Cardiac muscle cell (in vitro differentiated cells and primary cell): Measurements from ENCODE around the gene NHLRC4. TPM values are rescaled to one million over a fixed set of nuclear protein-coding genes. Genes with fewer than 3 reads are reported as not detected.

Experiments used
- DNase-seq, 2 donors: peaks; one replicate each; pipeline versions ENCODE4 v3.0.0 to v3.0.0-alpha.2; 2010 to 2017; ENCODE audit warnings: low read depth in 1 of 2, low spot score in 1 of 2
- H3K27ac ChIP-seq: fragments of 200-600 bp; sonication (generic); 2 replicates; pipeline ENCODE4 v1.5.1; 2016
- H3K27me3 ChIP-seq: fragments of 200-600 bp; sonication (generic); 2 replicates; pipeline ENCODE4 v1.6.0; 2016; ENCODE audit warnings: control low read depth
- H3K36me3 ChIP-seq: fragments of 200-600 bp; sonication (generic); 2 replicates; pipeline ENCODE4 v1.5.1; 2016; ENCODE audit warnings: control low read depth
- H3K4me1 ChIP-seq: fragments of 200-600 bp; sonication (generic); 2 replicates; pipeline ENCODE4 v1.8.1; 2017; ENCODE audit warnings: low read depth, mild to moderate bottlenecking, mixed run types
- H3K4me3 ChIP-seq: fragments of 200-600 bp; sonication (generic); 2 replicates; pipeline ENCODE4 v1.5.1; 2016; ENCODE audit warnings: mild to moderate bottlenecking
- H3K9me3 ChIP-seq: fragments of 200-600 bp; sonication (generic); 2 replicates; pipeline ENCODE4 v1.5.1; 2017; ENCODE audit warnings: low read depth, mild to moderate bottlenecking, control low read depth
- polyA plus RNA-seq: library from polyadenylated mRNA; unstranded; fragments of >200 nt; fragmentation: Nextera tagmentation; extraction: Ambion mirVana; gene quantifications from 2 replicates; pipeline ENCODE4 v1.2.1, GENCODE V29; 2016
- total RNA-seq: library from RNA; depleted of rRNA; stranded (reverse); fragments of >200 nt; gene quantifications from 2 replicates; pipeline ENCODE4 v1.2.3, GENCODE V29; 2016
- TF ChIP-seq, protein P1 (sequence below): IDR thresholded peaks from 2 replicates; pipeline ENCODE4 v1.5.1; 2012; ENCODE audit warnings: low read depth, mild to moderate bottlenecking, low read length

The NHLRC4 gene, protein sequence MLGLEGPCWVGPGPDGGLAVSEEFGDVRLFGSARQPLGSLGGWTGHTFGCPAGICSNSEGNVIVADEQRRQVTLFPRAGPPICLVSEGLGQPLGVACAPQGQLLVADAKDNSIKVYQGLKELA
- total RNA-seq (3.6 and 3.9 TPM in 2 replicates), polyA plus RNA-seq (2.2 and 2.6 TPM in 2 replicates)

DNA sequence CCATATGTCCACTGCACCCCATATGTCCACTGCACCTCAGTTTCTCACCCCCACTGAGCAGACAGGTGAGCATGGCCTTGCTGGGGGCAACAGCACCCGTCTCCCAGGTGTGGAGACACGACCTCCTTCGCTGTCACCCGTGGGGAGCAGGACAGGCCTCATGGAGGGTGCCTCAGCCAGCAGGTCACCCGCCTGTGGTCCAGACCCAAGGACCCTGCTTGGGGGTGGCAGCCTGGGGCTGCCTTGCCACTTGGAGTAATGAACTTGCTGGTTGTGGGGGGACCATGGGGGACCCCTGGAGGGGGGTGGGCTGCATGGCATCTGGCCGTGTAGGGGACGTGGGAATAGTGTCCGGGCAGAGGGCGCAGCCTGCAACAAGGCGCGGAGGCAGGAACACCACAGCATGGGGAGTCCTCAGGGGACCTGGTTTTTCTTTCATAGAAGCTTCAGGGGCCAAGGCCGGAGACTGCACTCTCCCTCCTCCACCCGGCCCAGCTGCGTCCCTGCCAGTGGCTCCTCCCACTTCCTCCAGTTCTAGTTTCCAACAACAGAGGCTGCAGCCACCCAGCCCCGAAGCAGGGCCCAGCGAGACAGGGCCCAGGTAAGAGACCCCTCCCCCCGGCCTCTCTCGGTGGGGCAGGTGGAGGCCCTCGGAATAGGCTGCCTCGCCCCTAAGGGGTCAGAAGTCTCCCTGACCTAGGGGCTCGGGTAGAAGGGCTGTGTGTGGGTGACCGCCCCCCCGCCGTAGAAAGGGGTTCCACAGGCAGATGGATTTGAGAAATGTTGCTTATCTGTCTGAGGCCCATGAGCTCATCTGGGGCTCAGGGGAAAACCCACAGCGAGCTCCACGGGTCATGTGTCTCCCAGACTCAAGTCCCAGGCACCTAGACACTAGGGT, at the start of gene NHLRC4:
NHLRC4 (plus strand) TSS at position 531 of the 898 bp plus-strand sequence. CDS start 1,043 bp downstream, outside the sequence.
- TF ChIP-seq, protein P1, sequence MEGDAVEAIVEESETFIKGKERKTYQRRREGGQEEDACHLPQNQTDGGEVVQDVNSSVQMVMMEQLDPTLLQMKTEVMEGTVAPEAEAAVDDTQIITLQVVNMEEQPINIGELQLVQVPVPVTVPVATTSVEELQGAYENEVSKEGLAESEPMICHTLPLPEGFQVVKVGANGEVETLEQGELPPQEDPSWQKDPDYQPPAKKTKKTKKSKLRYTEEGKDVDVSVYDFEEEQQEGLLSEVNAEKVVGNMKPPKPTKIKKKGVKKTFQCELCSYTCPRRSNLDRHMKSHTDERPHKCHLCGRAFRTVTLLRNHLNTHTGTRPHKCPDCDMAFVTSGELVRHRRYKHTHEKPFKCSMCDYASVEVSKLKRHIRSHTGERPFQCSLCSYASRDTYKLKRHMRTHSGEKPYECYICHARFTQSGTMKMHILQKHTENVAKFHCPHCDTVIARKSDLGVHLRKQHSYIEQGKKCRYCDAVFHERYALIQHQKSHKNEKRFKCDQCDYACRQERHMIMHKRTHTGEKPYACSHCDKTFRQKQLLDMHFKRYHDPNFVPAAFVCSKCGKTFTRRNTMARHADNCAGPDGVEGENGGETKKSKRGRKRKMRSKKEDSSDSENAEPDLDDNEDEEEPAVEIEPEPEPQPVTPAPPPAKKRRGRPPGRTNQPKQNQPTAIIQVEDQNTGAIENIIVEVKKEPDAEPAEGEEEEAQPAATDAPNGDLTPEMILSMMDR, result no peak
- peak; percentile 70 to 86 for DNase-seq
- peaks cover 32% of the 10 kb centered on the region for H3K4me1 ChIP-seq
- no peaks in the 10 kb centered on the region for H3K36me3 ChIP-seq
- no peak within 1 kb of the TSS for H3K4me3 ChIP-seq
- H3K9me3 ChIP-seq, result no peaks in the 10 kb centered on the region
- peak within 1 kb of the TSS; percentile 60 for H3K27ac ChIP-seq
- peaks cover 6% of the 10 kb centered on the region for H3K27me3 ChIP-seq

DNA sequence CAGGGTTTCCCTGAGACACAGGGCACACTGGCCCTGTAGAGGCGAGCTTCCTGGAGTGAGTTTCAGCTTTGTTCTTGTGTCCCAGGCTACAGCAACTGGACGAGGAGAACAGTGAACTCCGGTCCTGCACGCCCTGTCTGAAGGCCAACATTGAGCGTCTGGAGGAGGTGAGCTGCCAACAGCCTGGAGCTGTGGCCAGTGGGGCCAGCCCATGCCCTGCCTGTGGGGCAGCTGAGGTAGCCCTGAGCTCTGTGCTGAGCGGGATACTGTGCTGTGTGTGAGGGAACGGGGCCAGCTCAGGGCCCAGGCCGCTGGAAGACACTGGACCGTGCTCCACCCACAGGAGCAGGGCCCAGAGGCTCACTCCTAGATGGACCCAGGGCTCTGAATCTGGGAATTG, 47.9 kb upstream of the NHLRC4 start:
- H3K4me3 ChIP-seq, result no peak overlapping the region
- DNase-seq, result no peak
- H3K36me3 ChIP-seq, result peaks cover 14% of the 10 kb centered on the region
- H3K27ac ChIP-seq, result no peak overlapping the region
- no peaks in the 10 kb centered on the region for H3K4me1 ChIP-seq
- TF ChIP-seq, protein P1, result no peak
- H3K27me3 ChIP-seq, result no peaks in the 10 kb centered on the region
- H3K9me3 ChIP-seq, result no peaks in the 10 kb centered on the region

DNA sequence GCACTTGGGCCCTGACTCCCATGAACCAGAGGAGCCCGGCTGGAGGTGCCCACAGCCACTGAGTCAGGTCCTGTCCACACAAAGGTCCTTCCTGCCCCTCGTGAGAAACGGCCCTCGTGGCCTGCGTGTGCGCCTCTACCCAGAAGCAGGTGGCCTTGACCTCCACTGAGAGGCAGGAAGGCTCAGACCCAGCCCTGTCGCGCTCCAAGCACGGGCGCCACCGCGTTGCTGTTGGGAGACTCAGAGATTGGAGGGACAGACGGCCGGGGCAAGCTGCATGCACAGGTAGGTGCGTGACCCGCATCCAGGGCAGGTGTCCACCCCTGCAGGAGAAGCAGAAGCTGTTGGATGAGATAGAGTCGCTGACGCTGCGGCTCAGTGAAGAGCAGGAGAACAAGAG, 47.4 kb upstream of the NHLRC4 start:
- DNase-seq, result no peak

DNA sequence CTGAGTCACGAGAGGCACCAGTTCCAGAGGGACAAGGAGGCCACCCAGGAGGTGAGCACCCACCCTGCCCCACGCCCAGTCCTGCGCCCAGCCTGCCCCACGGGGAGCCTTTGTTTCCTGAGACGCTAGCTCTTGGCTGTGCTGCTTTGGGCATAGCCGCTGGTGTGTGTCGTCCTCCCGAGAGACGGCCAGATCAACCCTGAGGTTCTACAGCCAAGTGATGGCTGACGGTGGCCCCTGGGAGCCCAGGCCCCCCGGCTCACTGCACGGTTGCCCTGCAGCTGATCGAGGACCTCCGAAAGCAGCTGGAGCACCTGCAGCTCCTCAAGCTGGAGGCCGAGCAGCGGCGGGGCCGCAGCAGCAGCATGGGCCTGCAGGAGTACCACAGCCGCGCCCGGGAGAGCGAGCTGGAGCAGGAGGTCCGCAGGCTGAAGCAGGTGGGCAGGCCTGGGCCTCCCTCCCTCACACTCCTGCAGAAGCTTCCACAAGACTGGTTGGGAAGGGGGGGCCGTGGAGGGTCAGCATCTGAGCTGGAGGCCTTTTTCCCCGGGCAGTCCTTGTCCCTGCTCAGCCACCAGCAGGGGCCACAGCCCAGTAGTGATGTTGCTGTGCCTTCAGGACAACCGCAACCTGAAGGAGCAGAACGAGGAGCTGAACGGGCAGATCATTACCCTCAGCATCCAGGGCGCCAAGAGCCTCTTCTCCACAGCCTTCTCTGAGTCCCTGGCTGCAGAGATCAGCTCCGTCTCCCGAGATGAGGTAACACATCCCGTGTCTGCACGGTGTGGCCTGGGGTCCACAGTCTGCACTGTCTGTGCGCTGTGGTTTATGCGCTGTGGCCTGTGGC, 46.7 kb upstream of the NHLRC4 start:
- H3K4me3 ChIP-seq, result no peak overlapping the region
- TF ChIP-seq, protein P1, result no peak
- H3K27me3 ChIP-seq, result no peaks in the 10 kb centered on the region
- H3K9me3 ChIP-seq, result no peaks in the 10 kb centered on the region
- H3K27ac ChIP-seq, result no peak overlapping the region
- H3K4me1 ChIP-seq, result no peaks in the 10 kb centered on the region
- peaks cover 14% of the 10 kb centered on the region for H3K36me3 ChIP-seq
- DNase-seq, result no peak

More for the DNA sequence above, 47.4 kb upstream of the NHLRC4 start:
- no peaks in the 10 kb centered on the region for H3K27me3 ChIP-seq
- H3K36me3 ChIP-seq, result peaks cover 14% of the 10 kb centered on the region
- TF ChIP-seq, protein P1, result no peak
- no peaks in the 10 kb centered on the region for H3K4me1 ChIP-seq
- H3K27ac ChIP-seq, result no peak overlapping the region
- H3K4me3 ChIP-seq, result no peak overlapping the region
- H3K9me3 ChIP-seq, result no peaks in the 10 kb centered on the region

DNA sequence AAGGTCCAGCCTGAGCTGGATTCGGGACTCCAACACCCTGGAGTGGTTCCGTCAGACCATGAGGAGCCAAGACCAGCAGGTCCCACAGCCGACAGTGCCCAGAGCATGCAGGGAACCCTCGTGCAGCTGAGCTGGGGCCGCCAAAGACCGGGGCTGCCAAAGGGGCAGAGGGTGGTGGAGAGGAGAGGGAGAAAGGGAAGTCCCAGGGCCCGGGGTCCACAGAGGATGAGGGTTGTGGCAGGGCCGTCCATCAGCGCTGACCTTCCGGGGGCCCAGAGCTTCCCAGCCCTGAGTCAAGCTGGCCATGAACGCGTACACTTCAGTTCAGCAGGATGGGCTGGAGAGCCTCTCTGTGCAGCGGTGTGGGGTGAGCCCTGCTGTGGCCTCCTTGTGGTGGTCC, 46.0 kb upstream of the NHLRC4 start:
- no peak for DNase-seq
- no peak overlapping the region for H3K27ac ChIP-seq
- peaks cover 7% of the 10 kb centered on the region for H3K4me1 ChIP-seq
- no peak overlapping the region for H3K4me3 ChIP-seq
- TF ChIP-seq, protein P1, result no peak
- H3K36me3 ChIP-seq, result peaks cover 13% of the 10 kb centered on the region
- no peaks in the 10 kb centered on the region for H3K9me3 ChIP-seq
- H3K27me3 ChIP-seq, result no peaks in the 10 kb centered on the region
